Astrocyte (in vitro differentiated cells and primary cell): ENCODE data around the gene NAV2. TPM values are rescaled to one million over a fixed set of nuclear protein-coding genes. Genes with fewer than 3 reads are reported as not detected.
A peak's percentile ranks its signal among the peaks of the same experiment; 100 is the strongest.

Source experiments
- DNase-seq: peaks from one replicate; pipeline ENCODE4 v3.0.0-alpha.2; 2010; ENCODE audit warnings: low read depth
- FAIRE-seq: peaks from 2 replicates; lab custom pipeline; 2011; peaks lifted over from hg19 to GRCh38; lab: Jason Lieb, UNC
- H2AFZ ChIP-seq: 2 replicates; pipeline ENCODE4 v1.6.0; 2012; ENCODE audit warnings: low read depth, low read length, inconsistent platforms
- H3K27ac ChIP-seq: 2 replicates; pipeline ENCODE4 v1.5.1; 2011; ENCODE audit warnings: low read depth, low read length, inconsistent platforms
- H3K27me3 ChIP-seq: 2 replicates; pipeline ENCODE4 v1.6.0; 2011; ENCODE audit warnings: low read length, inconsistent platforms; ENCODE audit not compliant: insufficient read depth
- H3K36me3 ChIP-seq: 2 replicates; pipeline ENCODE4 v1.5.1; 2011; ENCODE audit warnings: low read length, inconsistent platforms; ENCODE audit not compliant: insufficient read depth
- H3K4me1 ChIP-seq: 2 replicates; pipeline ENCODE4 v1.5.1; 2011; ENCODE audit warnings: low read length, inconsistent platforms; ENCODE audit not compliant: insufficient read depth
- H3K4me2 ChIP-seq: 2 replicates; pipeline ENCODE4 v1.6.0; 2012; ENCODE audit warnings: low read length, inconsistent platforms
- H3K4me3 ChIP-seq: 2 replicates; pipeline ENCODE4 v1.5.1; 2011; ENCODE audit warnings: low read depth, mild to moderate bottlenecking, low read length, inconsistent platforms; ENCODE audit not compliant: insufficient read depth
- H3K79me2 ChIP-seq: 2 replicates; pipeline ENCODE4 v1.6.0; 2012; ENCODE audit warnings: mild to moderate bottlenecking, low read length, inconsistent platforms; ENCODE audit not compliant: insufficient read depth
- H3K9ac ChIP-seq: 2 replicates; pipeline ENCODE4 v1.6.0; 2012; ENCODE audit warnings: mild to moderate bottlenecking, low read length, inconsistent platforms
- H3K9me3 ChIP-seq: 2 replicates; pipeline ENCODE4 v1.5.1; 2012; ENCODE audit warnings: low read depth, mild to moderate bottlenecking, low read length, inconsistent platforms; ENCODE audit not compliant: insufficient read depth
- H4K20me1 ChIP-seq: 2 replicates; pipeline ENCODE4 v1.6.0; 2012; ENCODE audit warnings: low read length, inconsistent platforms; ENCODE audit not compliant: insufficient read depth
- H3K27ac Mint-ChIP-seq: one replicate; pipeline ENCODE4 v1.8.0; 2021; ENCODE audit warnings: mild to moderate bottlenecking, mixed read lengths; ENCODE audit not compliant: unreplicated experiment
- H3K27me3 Mint-ChIP-seq: one replicate; pipeline ENCODE4 v1.8.0; 2021; ENCODE audit warnings: low read depth, mixed read lengths; ENCODE audit not compliant: unreplicated experiment
- H3K36me3 Mint-ChIP-seq: one replicate; pipeline ENCODE4 v1.8.0; 2021; ENCODE audit warnings: low read depth, mixed read lengths; ENCODE audit not compliant: unreplicated experiment
- H3K4me1 Mint-ChIP-seq: one replicate; pipeline ENCODE4 v1.8.0; 2021; ENCODE audit warnings: low read depth, mixed read lengths; ENCODE audit not compliant: unreplicated experiment
- H3K4me3 Mint-ChIP-seq: one replicate; pipeline ENCODE4 v1.8.0; 2021; ENCODE audit warnings: mild to moderate bottlenecking, moderate library complexity, mixed read lengths; ENCODE audit not compliant: unreplicated experiment
- H3K9me3 Mint-ChIP-seq: one replicate; pipeline ENCODE4 v1.8.0; 2021; ENCODE audit warnings: mild to moderate bottlenecking, mixed read lengths; ENCODE audit not compliant: unreplicated experiment
- CTCF ChIP-seq: IDR thresholded peaks from 2 replicates; pipeline ENCODE4 v1.5.1; 2011; ENCODE audit warnings: low read depth, mild to moderate bottlenecking, inconsistent platforms, low read length, moderate library complexity; ENCODE audit not compliant: insufficient read depth
- EZH2 ChIP-seq: IDR thresholded peaks from 2 replicates; pipeline ENCODE4 v1.6.1; 2012; ENCODE audit warnings: mild to moderate bottlenecking, low read length, inconsistent platforms; ENCODE audit not compliant: insufficient read depth
- total RNA-seq: library from RNA; stranded (reverse); gene quantifications from 2 replicates; pipeline ENCODE4 v1.2.1, GENCODE V29; 2021

Gene NAV2
- total RNA-seq, 1 donor from 2014 or later: 20.6 TPM

- Mint-ChIP-seq H3K27ac (no peak overlapping the region), H3K27me3 (peaks cover 21% of the 10 kb centered on the region), H3K4me3 (no peak overlapping the region), H3K9me3 (peaks cover 5% of the 10 kb centered on the region), H3K36me3 (no peaks in the 10 kb centered on the region), H3K4me1 (peaks cover 8% of the 10 kb centered on the region)
- Histone ChIP-seq H3K36me3 (no peaks in the 10 kb centered on the region), H3K4me2 (no peak overlapping the region), H3K9ac (no peak overlapping the region), H3K9me3 (no peaks in the 10 kb centered on the region), H3K4me3 (no peak overlapping the region), H4K20me1 (no peaks in the 10 kb centered on the region), H3K27me3 (no peaks in the 10 kb centered on the region), H3K79me2 (no peaks in the 10 kb centered on the region), H3K4me1 (peaks cover 17% of the 10 kb centered on the region), H2AFZ (no peak overlapping the region), H3K27ac (no peak overlapping the region)
- TF ChIP-seq CTCF: no peak
- no peak for TF ChIP-seq EZH2
- DNase-seq: no peak
- FAIRE-seq: no peak
These were observed 417.0 kb downstream of the NAV2 start for GRCh38 chr11:20129665-20130064.

GRCh38 chr11:20131788-20132666, 419.4 kb downstream of the NAV2 start:
- peak overlapping the region; percentile 98 for H3K4me2 ChIP-seq
- peak overlapping the region; percentile 64 for H3K4me3 Mint-ChIP-seq
- H2AFZ ChIP-seq: peak overlapping the region; percentile 97
- H3K27ac Mint-ChIP-seq: peak overlapping the region; percentile 6
- H3K9me3 ChIP-seq: no peaks in the 10 kb centered on the region
- H3K9ac ChIP-seq: peak overlapping the region; percentile 77
- H3K36me3 ChIP-seq: no peaks in the 10 kb centered on the region
- peaks cover 4% of the 10 kb centered on the region for H3K27me3 ChIP-seq
- no peak overlapping the region for H3K27ac ChIP-seq
- H4K20me1 ChIP-seq: no peaks in the 10 kb centered on the region
- H3K4me1 Mint-ChIP-seq: no peaks in the 10 kb centered on the region
- H3K4me3 ChIP-seq: peak overlapping the region; percentile 68
- no peaks in the 10 kb centered on the region for H3K79me2 ChIP-seq
- FAIRE-seq: no peak
- no peaks in the 10 kb centered on the region for H3K9me3 Mint-ChIP-seq
- H3K36me3 Mint-ChIP-seq: no peaks in the 10 kb centered on the region
- peak; percentile 36 for DNase-seq
- H3K27me3 Mint-ChIP-seq: peaks cover 25% of the 10 kb centered on the region
- peaks cover 6% of the 10 kb centered on the region for H3K4me1 ChIP-seq
- TF ChIP-seq CTCF: peak; percentile 83
- no peak for TF ChIP-seq EZH2

- Histone ChIP-seq H3K79me2 (no peaks in the 10 kb centered on the region), H3K9ac (no peak overlapping the region), H3K4me1 (peaks cover 6% of the 10 kb centered on the region), H3K27ac (no peak overlapping the region), H3K36me3 (no peaks in the 10 kb centered on the region), H3K4me2 (peak overlapping the region; percentile 98), H3K27me3 (peaks cover 4% of the 10 kb centered on the region), H3K4me3 (no peak overlapping the region), H3K9me3 (no peaks in the 10 kb centered on the region), H2AFZ (peak overlapping the region; percentile 97), H4K20me1 (no peaks in the 10 kb centered on the region)
- no peak overlapping the region for H3K27ac Mint-ChIP-seq
- no peak for DNase-seq
- H3K27me3 Mint-ChIP-seq: peaks cover 22% of the 10 kb centered on the region
- peak overlapping the region; percentile 64 for H3K4me3 Mint-ChIP-seq
- no peaks in the 10 kb centered on the region for H3K36me3 Mint-ChIP-seq
- H3K4me1 Mint-ChIP-seq: no peaks in the 10 kb centered on the region
- TF ChIP-seq EZH2 (no peak), CTCF (no peak)
- no peak for FAIRE-seq
- no peaks in the 10 kb centered on the region for H3K9me3 Mint-ChIP-seq
These were observed 420.0 kb downstream of the NAV2 start for GRCh38 chr11:20132667-20133039.
